Fibroblast of lung (primary cell): ENCODE data around the gene RPS19BP1.

Experiments
- CTCF ChIP-seq, 2 donors: IDR thresholded peaks in 1 of 2; conservative IDR thresholded peaks in 1 of 2; 1 replicate in 1 of 2; 2 replicates in 1 of 2; pipeline ENCODE4 v1.5.1; 2011 to 2012; ENCODE audit warnings: low read length in 2 of 2, control low read depth in 1 of 2, inconsistent platforms in 1 of 2, low read depth in 1 of 2, mild to moderate bottlenecking in 1 of 2
- EZH2 ChIP-seq: IDR thresholded peaks from 2 replicates; pipeline ENCODE4 v1.5.1; 2012; ENCODE audit warnings: low read length, control low read depth, mild to moderate bottlenecking; ENCODE audit errors: missing control alignments

GRCh38 chr22:39580006-39580441 is 47.5 kb upstream of the RPS19BP1 start:
- TF ChIP-seq CTCF (conservative IDR thresholded peaks at IDR 0.05 in 1 of 2, IDR thresholded peaks at IDR 0.05 in 1 of 2; ENCODE audit: low read depth in 1 of 2, low read length in 2 of 2) (no peak), EZH2 (no peak)
